Cardiac muscle cell (in vitro differentiated cells and primary cell): ENCODE data around the gene RILPL1. TPM values are rescaled to one million over a fixed set of nuclear protein-coding genes. Genes with fewer than 3 reads are reported as not detected.
A peak's percentile ranks its signal among the peaks of the same experiment; 100 is the strongest.
"Not testable (repeated sequence)": the region's sequence is repeated elsewhere in the genome, so short reads cannot be mapped to it uniquely, and the experiment has no call there.

Experiments
- DNase-seq, 2 donors: peaks; one replicate each; pipeline versions ENCODE4 v3.0.0 to v3.0.0-alpha.2; 2010 to 2017; ENCODE audit warnings: low read depth in 1 of 2, low spot score in 1 of 2
- H3K27ac ChIP-seq: fragments of 200-600 bp; sonication (generic); 2 replicates; pipeline ENCODE4 v1.5.1; 2016
- H3K27me3 ChIP-seq: fragments of 200-600 bp; sonication (generic); 2 replicates; pipeline ENCODE4 v1.6.0; 2016; ENCODE audit warnings: control low read depth
- H3K36me3 ChIP-seq: fragments of 200-600 bp; sonication (generic); 2 replicates; pipeline ENCODE4 v1.5.1; 2016; ENCODE audit warnings: control low read depth
- H3K4me1 ChIP-seq: fragments of 200-600 bp; sonication (generic); 2 replicates; pipeline ENCODE4 v1.8.1; 2017; ENCODE audit warnings: low read depth, mild to moderate bottlenecking, mixed run types
- H3K4me3 ChIP-seq: fragments of 200-600 bp; sonication (generic); 2 replicates; pipeline ENCODE4 v1.5.1; 2016; ENCODE audit warnings: mild to moderate bottlenecking
- H3K9me3 ChIP-seq: fragments of 200-600 bp; sonication (generic); 2 replicates; pipeline ENCODE4 v1.5.1; 2017; ENCODE audit warnings: low read depth, mild to moderate bottlenecking, control low read depth
- polyA plus RNA-seq: library from polyadenylated mRNA; unstranded; fragments of >200 nt; fragmentation: Nextera tagmentation; extraction: Ambion mirVana; gene quantifications from 2 replicates; pipeline ENCODE4 v1.2.1, GENCODE V29; 2016
- total RNA-seq: library from RNA; depleted of rRNA; stranded (reverse); fragments of >200 nt; gene quantifications from 2 replicates; pipeline ENCODE4 v1.2.3, GENCODE V29; 2016
- TF ChIP-seq, protein P1 (sequence below): IDR thresholded peaks from 2 replicates; pipeline ENCODE4 v1.5.1; 2012; ENCODE audit warnings: low read depth, mild to moderate bottlenecking, low read length

The RILPL1 gene
- total and polyA plus RNA-seq, 2 experiments from 2014 or later = 57.8 to 68.4 TPM

DNA sequence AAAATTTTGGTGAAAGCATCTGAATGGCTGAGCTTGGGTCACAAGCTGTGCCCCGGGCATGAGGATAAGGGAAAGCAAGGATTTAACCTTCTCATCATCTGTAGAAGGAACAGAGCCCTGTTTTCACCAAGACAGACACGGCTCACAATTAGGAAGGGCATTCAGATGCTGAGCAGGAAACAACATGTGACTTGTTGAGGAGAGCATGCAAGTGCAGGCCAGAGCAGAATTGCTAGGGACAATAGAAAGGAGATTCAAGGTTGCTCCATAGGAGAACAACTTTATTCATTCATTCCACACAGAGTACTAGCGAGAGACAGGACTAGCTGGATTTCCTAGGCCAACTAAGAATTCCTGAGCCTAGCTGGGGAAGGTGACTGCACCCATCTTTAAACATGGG, 14.6 kb upstream of the RILPL1 start:
- Histone ChIP-seq H3K36me3 (no peaks in the 10 kb centered on the region), H3K4me3 (no peak overlapping the region), H3K4me1 (no peaks in the 10 kb centered on the region), H3K27me3 (no peaks in the 10 kb centered on the region), H3K27ac (no peak overlapping the region), H3K9me3 (no peaks in the 10 kb centered on the region)
- no peak for DNase-seq
- TF ChIP-seq, protein P1, sequence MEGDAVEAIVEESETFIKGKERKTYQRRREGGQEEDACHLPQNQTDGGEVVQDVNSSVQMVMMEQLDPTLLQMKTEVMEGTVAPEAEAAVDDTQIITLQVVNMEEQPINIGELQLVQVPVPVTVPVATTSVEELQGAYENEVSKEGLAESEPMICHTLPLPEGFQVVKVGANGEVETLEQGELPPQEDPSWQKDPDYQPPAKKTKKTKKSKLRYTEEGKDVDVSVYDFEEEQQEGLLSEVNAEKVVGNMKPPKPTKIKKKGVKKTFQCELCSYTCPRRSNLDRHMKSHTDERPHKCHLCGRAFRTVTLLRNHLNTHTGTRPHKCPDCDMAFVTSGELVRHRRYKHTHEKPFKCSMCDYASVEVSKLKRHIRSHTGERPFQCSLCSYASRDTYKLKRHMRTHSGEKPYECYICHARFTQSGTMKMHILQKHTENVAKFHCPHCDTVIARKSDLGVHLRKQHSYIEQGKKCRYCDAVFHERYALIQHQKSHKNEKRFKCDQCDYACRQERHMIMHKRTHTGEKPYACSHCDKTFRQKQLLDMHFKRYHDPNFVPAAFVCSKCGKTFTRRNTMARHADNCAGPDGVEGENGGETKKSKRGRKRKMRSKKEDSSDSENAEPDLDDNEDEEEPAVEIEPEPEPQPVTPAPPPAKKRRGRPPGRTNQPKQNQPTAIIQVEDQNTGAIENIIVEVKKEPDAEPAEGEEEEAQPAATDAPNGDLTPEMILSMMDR = no peak

DNA sequence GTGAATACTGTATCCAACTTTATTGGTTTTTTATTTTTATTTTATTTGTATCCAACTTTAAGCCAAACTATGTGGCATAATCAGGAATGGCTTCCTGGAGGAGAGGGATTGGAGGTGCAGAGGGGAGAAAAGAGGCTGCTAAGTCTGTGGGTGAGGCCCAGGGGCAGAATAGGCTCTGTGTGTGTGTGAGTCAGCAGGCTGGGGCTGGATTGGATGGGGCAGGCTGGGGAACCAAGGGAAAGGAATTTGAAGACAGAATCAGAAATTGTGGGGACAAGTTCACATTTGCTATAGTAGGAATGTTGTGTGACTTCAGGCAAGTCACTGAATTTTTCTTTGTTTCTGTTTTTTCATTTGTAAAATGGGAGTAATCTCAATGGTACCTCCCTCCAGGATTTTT, 12.8 kb upstream of the RILPL1 start:
- no peak for DNase-seq
- Histone ChIP-seq H3K36me3 (no peaks in the 10 kb centered on the region), H3K27ac (no peak overlapping the region), H3K4me3 (no peak overlapping the region), H3K9me3 (no peaks in the 10 kb centered on the region), H3K27me3 (no peaks in the 10 kb centered on the region), H3K4me1 (no peaks in the 10 kb centered on the region)
- TF ChIP-seq, protein P1 = no peak

DNA sequence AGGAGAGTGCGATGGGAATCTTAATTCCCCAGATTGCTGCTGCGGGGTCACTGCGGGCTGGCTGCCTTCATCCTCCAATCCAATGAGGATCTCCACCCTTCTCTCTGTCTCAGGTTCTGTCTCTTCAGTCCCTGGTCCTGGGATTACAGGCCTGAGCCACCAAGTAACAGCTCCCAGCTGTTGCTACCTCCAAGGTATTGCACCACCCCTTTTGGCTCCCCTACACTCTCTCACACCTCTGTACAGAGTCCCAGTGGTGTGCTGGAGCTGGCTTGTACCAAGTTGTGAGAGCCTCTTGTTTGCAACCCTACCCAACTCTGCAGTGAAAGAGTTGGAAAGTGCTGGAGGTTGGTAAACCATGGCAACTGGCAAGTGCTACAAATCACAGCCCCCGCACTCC, 10.0 kb upstream of the RILPL1 start:
- H3K9me3 ChIP-seq = no peaks in the 10 kb centered on the region
- no peaks in the 10 kb centered on the region for H3K27me3 ChIP-seq
- TF ChIP-seq, protein P1 = no peak
- H3K4me1 ChIP-seq = no peaks in the 10 kb centered on the region
- H3K27ac ChIP-seq = no peak overlapping the region
- H3K36me3 ChIP-seq = no peaks in the 10 kb centered on the region
- no peak for DNase-seq
- H3K4me3 ChIP-seq = no peak overlapping the region

DNA sequence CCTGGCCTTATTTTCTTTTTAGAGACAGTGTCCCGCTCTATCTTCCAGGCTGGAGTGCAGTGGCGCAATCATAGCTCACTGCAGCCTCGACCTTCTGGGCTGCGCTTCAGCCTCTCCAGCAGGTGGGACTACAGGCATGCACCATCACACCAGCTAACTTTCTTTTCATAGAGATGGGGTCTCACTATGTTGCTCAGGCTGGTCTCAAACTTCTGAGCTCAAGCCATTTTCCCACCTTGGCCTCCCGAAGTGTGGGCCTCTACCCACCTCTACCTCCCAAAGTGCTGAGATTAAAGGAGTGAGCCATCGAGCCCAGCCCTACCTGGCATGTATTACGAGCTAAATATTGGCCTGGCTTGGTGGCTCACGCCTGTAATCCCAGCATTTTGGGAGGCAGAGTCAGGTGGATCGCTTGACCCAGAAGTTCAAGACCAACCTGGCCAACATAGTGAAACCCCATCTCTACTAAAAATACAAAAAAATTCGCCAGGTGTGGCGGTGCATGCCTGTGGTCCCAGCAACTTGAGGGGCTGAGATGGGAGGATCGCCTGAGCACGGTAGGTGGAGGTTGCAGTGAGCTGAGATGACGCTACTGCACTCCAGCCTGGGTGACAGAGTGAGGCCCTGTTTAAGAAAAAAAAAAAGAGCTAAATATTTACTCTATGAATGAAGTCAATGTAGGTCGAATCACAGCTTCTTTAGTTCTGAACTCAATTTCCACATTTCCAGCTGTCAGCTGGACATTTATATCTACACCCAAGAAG, 7.6 kb upstream of the RILPL1 start:
- H3K4me3 ChIP-seq = no peak overlapping the region
- DNase-seq = no peak
- H3K9me3 ChIP-seq = no peaks in the 10 kb centered on the region
- H3K27me3 ChIP-seq = no peaks in the 10 kb centered on the region
- TF ChIP-seq, protein P1 = no peak
- no peak overlapping the region for H3K27ac ChIP-seq
- H3K36me3 ChIP-seq = no peaks in the 10 kb centered on the region
- no peaks in the 10 kb centered on the region for H3K4me1 ChIP-seq

DNA sequence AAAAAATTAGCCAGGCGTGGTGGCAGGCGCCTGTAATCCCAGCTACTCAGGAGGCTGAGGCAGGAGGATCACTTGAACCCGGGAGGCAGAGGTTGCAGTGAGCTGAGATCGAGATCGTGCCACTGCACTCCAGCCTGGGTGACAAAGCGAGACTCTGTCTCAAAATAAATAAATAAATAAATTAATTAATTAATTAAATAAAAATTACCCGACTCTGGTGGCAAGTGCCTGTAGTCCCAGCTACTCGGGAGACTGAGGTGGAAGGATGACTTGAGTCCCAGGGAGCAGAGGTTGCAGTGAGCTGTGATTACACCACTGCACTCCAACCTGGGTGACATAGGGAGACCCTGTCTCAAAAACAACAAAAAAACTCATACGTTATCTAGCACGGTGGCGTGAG, 2.4 kb upstream of the RILPL1 start:
- H3K4me1 ChIP-seq = peaks cover 20% of the 10 kb centered on the region
- not testable (repeated sequence) for H3K27ac ChIP-seq, H3K9me3 ChIP-seq, H3K36me3 ChIP-seq, H3K4me3 ChIP-seq, DNase-seq, H3K27me3 ChIP-seq

DNA sequence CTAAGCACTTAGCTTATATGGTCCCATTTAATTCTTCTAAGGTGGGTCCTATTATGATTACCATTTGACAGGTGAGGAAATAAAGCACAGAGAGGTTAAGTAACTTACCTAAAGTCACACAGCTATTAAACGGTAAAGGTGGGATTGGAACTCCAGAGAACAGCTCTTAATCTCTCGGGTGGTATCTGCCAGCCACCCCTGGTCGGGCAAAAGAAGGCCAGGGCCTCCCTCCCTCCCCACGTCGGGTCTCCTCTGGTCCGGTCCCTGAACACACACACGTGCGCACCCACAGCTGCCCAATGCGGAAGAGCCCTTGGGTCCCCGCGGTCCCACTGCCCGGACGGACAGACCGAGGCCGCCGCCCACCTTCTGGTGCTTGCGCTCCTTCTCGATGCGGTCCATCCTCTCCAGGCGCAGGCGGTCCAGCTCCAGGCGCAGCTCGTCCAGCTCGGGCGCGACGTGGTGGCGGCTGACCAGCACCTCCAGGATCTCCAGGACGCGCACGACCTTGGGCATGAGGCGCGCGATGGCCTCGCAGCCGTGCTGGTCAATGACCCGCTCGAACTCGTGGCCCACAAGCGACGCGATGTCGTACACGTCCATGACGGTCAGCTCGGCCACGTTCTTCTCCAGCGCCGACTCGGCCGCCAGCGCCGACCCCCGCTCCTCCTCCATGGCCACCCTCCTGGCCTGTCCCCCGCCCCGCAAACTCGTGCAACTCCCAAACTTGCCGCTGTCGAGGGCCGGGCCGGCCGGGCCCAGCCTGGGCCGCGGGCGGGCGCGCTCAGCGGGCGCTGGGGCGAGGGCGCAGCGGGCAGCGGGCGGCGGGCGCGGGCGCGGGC, 490 bp downstream of the RILPL1 start:
- Histone ChIP-seq H3K36me3 (peaks cover 4% of the 10 kb centered on the region), H3K27ac (peak overlapping the region; percentile 90), H3K27me3 (no peaks in the 10 kb centered on the region), H3K9me3 (no peaks in the 10 kb centered on the region), H3K4me3 (peak overlapping the region; percentile 39), H3K4me1 (peaks cover 24% of the 10 kb centered on the region)
- peak; percentile 42 to 78 for DNase-seq
- TF ChIP-seq, protein P1 = no peak
